ENCODE data around the gene TOR1AIP2. TPM values are rescaled to one million over a fixed set of nuclear protein-coding genes. Genes with fewer than 3 reads are reported as not detected.

TOR1AIP2 gene
- total and polyA plus RNA-seq, 12 donors = 18.9 to 182 (median 134) TPM

GRCh38 chr1:179831225-179831624 is 46.4 kb downstream of the TOR1AIP2 start:
- Histone ChIP-seq H3K27me3 (no peaks in the 10 kb centered on the region), H3K36me3 (replicated peaks in 1 of 2) (no peaks in the 10 kb centered on the region), H3K4me3 (no peak overlapping the region), H3K27ac (no peak overlapping the region), H3K4me1 (replicated peaks in 1 of 2) (no peaks in the 10 kb centered on the region), H3K9me3 (replicated peaks in 1 of 3) (no peaks in the 10 kb centered on the region)
- no peak for TF ChIP-seq POLR2A (IDR thresholded peaks at IDR 0.05)
- no peak for TF ChIP-seq CTCF (IDR thresholded peaks at IDR 0.05)
- WGBS, 4 donors = 73 to 78% (median 75%) methylated on average over 3 of the region's 3 CpGs
- intact Hi-C loops (cut with DNase I) = no loop called here
- DNase-seq = no peak

GRCh38 chr1:179828554-179829110 is 49.0 kb downstream of the TOR1AIP2 start:
- Histone ChIP-seq H3K4me3 (no peak overlapping the region), H3K36me3 (replicated peaks in 1 of 2) (no peaks in the 10 kb centered on the region), H3K4me1 (replicated peaks in 1 of 2) (peaks cover 0 to 3% of the 10 kb centered on the region in 2 donors), H3K9me3 (replicated peaks in 1 of 3) (no peaks in the 10 kb centered on the region), H3K27ac (no peak overlapping the region), H3K27me3 (no peaks in the 10 kb centered on the region)
- intact Hi-C loops (cut with DNase I) = no loop called here
- 84 to 93% (median 92%) methylated on average over 5 to 9 of the region's 9 CpGs for WGBS, 4 donors
- TF ChIP-seq CTCF (IDR thresholded peaks at IDR 0.05) = no peak
- TF ChIP-seq POLR2A (IDR thresholded peaks at IDR 0.05) = no peak
- peak in 1 of 7 donors; percentile 36 for DNase-seq

- no peak for TF ChIP-seq CTCF (IDR thresholded peaks at IDR 0.05)
- no peak for TF ChIP-seq POLR2A (IDR thresholded peaks at IDR 0.05)
- Histone ChIP-seq H3K4me1 (replicated peaks in 1 of 2) (peaks cover 0 to 3% of the 10 kb centered on the region in 2 donors), H3K27me3 (no peaks in the 10 kb centered on the region), H3K4me3 (no peak overlapping the region), H3K36me3 (replicated peaks in 1 of 2) (no peaks in the 10 kb centered on the region), H3K27ac (no peak overlapping the region), H3K9me3 (replicated peaks in 1 of 3) (no peaks in the 10 kb centered on the region)
- whole genome bisulfite sequencing, 4 donors = 79 to 88% (median 82%) methylated on average over 7 of the region's 7 CpGs
- DNase-seq = peak in 1 of 7 donors; percentile 51
- intact Hi-C loops (cut with DNase I) = no loop called here
These were observed 50.9 kb downstream of the TOR1AIP2 start for GRCh38 chr1:179826626-179827280.

GRCh38 chr1:179825798-179826460 is 51.7 kb downstream of the TOR1AIP2 start:
- WGBS, 4 donors = 86 to 96% (median 90%) methylated on average over 10 to 13 of the region's 13 CpGs
- no peaks in the 10 kb centered on the region for H3K27me3 ChIP-seq

More at GRCh38 chr1:179825798-179826460, 51.7 kb downstream of the TOR1AIP2 start:
- intact Hi-C loops (cut with DNase I) = no loop called here
- Histone ChIP-seq H3K27ac (no peak overlapping the region), H3K4me1 (replicated peaks in 1 of 2) (peaks cover 0 to 3% of the 10 kb centered on the region in 2 donors), H3K4me3 (no peak overlapping the region), H3K36me3 (replicated peaks in 1 of 2) (no peaks in the 10 kb centered on the region), H3K9me3 (replicated peaks in 1 of 3) (no peaks in the 10 kb centered on the region)
- DNase-seq = peak in 1 of 7 donors; percentile 40
- TF ChIP-seq CTCF (IDR thresholded peaks at IDR 0.05) = no peak
- no peak for TF ChIP-seq POLR2A (IDR thresholded peaks at IDR 0.05)
